ENCODE data around the gene SPTLC2. TPM values are rescaled to one million over a fixed set of nuclear protein-coding genes. Genes with fewer than 3 reads are reported as not detected.
"Not testable (repeated sequence)": the region's sequence is repeated elsewhere in the genome, so short reads cannot be mapped to it uniquely, and the experiment has no call there.

Gene SPTLC2
- total and polyA plus RNA-seq, 8 donors = 32.9 to 44.0 (median 38.3) TPM

DNA sequence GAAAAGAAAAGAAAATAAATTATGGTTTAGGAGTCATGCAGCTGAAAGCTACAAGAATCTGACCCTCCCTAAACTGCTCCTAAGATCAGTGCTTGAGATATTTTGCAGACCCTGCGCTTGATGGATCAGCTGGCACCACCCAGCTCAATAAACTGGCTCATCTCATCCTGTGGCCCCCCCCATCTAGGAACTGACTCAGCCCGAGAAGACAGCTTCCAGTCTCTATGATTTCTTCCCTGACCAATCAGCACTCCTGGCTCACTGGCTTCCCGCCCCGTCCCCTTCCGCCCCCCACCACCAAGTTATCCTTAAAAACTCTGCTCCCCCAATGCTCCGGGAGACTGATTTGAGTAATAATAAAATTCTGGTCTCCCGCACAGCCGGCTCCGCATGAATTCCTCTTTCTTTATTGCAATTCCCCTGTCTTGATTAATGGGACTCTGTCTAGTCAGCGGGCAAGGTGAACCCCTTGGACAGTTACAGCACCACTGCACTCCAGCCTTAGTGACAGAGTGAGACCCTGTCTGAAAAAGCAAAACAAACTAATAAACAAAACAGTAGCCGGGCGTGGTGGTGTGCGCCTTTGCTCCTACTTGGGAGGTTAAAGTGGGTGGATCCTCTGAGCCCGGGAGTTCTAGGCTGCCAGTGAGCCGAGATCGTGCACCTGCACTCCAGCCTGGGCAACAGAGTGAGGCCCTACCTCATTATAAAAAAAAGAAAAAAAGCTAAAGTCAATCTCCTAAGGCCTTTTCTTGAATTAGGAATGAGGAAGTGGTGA, 24.5 kb upstream of the SPTLC2 start:
- H3K4me3 ChIP-seq = peak overlapping the region; percentile 38 to 52
- DNase-seq (no peak), ATAC-seq (peak; percentile 6)
- intact Hi-C loops (cut with DNase I) = no loop called here
- H3K27ac ChIP-seq = peak overlapping the region; percentile 80 to 95
- no peaks in the 10 kb centered on the region for H3K36me3 ChIP-seq
- H3K27me3 ChIP-seq = no peaks in the 10 kb centered on the region
- peaks cover 0 to 20% of the 10 kb centered on the region in 2 donors for H3K4me1 ChIP-seq
- H3K9me3 ChIP-seq = peaks cover 0 to 3% of the 10 kb centered on the region in 2 donors
- TF ChIP-seq, protein P1, sequence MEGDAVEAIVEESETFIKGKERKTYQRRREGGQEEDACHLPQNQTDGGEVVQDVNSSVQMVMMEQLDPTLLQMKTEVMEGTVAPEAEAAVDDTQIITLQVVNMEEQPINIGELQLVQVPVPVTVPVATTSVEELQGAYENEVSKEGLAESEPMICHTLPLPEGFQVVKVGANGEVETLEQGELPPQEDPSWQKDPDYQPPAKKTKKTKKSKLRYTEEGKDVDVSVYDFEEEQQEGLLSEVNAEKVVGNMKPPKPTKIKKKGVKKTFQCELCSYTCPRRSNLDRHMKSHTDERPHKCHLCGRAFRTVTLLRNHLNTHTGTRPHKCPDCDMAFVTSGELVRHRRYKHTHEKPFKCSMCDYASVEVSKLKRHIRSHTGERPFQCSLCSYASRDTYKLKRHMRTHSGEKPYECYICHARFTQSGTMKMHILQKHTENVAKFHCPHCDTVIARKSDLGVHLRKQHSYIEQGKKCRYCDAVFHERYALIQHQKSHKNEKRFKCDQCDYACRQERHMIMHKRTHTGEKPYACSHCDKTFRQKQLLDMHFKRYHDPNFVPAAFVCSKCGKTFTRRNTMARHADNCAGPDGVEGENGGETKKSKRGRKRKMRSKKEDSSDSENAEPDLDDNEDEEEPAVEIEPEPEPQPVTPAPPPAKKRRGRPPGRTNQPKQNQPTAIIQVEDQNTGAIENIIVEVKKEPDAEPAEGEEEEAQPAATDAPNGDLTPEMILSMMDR (IDR thresholded peaks at IDR 0.05) = no peak

DNA sequence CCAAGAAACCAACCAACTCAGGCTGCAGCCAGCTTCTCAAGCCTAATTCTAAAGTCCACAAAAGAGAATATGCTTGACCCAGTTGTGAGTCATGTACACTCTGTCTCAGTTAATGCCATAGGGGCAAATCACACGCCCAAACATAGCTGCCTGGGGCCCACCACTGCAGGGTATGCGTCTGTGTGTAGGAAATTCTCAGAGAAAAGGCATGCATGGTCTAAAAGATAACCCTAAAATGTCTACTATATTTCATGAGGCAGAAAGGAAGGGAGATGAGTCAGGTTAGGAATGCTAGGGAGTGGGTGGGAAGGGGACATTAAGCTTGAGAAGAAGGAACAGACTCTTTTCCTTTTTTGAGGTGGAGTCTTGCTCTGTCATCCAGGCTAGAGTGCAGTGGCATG, 22.3 kb upstream of the SPTLC2 start:
- H3K9me3 ChIP-seq = peaks cover 0 to 9% of the 10 kb centered on the region in 2 donors
- peak overlapping the region in 1 of 2 donors; percentile 45 for H3K27ac ChIP-seq
- TF ChIP-seq, protein P1 (IDR thresholded peaks at IDR 0.05) = no peak
- peaks cover 0 to 20% of the 10 kb centered on the region in 2 donors for H3K4me1 ChIP-seq
- intact Hi-C loops (cut with DNase I) = no loop called here
- DNase-seq = no peak
- H3K36me3 ChIP-seq = no peaks in the 10 kb centered on the region
- no peaks in the 10 kb centered on the region for H3K27me3 ChIP-seq
- ATAC-seq = no peak
- H3K4me3 ChIP-seq = no peak overlapping the region

DNA sequence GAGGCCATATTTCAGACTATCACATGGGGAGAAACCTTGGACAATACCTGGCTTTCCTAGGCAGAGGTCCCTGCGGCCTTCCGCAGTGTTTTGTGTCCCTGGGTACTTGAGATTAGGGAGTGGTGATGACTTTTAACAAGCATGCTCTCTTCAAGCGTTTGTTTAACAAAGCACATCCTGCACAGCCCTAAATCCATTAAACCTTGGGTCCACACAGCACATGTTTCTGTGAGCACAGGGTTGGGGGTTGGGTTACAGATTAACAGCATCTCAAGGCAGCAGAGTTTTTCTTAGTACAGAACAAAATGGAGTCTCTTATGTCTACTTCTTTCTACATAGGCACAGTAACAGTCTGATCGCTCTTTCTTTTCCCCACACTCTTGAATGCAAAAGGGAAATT, 19.4 kb upstream of the SPTLC2 start:
- peaks cover 0 to 12% of the 10 kb centered on the region in 2 donors for H3K9me3 ChIP-seq
- H3K36me3 ChIP-seq; H3K4me1 ChIP-seq; DNase-seq; H3K27me3 ChIP-seq; H3K27ac ChIP-seq; ATAC-seq; H3K4me3 ChIP-seq; intact Hi-C loops (cut with DNase I): not testable (repeated sequence)

DNA sequence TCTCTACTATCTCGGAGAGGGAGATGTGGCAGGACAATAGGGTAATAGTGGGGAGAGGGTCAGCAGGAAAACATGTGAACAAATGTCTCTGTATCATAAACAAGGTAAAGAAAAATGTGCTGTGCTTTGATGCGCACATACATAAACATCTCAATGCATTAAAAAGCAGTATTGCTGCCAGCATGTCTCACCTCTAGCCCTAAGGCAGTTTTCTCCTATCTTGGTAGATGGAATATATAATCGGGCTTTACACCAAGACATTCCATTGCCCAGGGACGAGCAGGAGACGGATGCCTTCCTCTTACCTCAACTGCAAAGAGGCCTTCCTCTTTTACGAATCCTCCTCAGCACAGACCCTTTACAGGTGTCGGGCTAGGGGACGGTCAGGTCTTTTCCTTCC, 19.0 kb upstream of the SPTLC2 start:
- H3K9me3 ChIP-seq = peaks cover 0 to 12% of the 10 kb centered on the region in 2 donors
- H3K27me3 ChIP-seq; H3K4me1 ChIP-seq; intact Hi-C loops (cut with DNase I); H3K4me3 ChIP-seq; H3K36me3 ChIP-seq; H3K27ac ChIP-seq; ATAC-seq; DNase-seq: not testable (repeated sequence)

DNA sequence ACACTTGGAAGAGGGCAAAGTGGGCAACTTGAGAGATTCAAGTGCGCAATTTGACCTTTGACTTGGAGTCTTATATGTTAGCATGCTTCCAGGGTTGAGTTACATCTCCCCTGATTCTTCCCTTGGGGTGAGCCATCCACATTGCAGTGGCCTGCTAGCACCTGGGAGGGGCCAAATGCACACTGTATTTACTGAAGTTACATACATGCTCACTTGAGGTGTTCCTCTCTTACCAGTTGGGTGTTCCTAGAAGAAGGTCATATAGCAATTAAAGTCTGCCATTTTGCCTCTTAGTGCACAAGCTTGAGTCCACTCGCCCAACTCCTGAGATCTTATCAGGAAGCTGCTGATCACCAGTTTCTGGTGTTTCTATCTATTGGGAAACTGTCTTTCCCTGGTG, 13.7 kb upstream of the SPTLC2 start:
- peaks cover 0 to 13% of the 10 kb centered on the region in 2 donors for H3K9me3 ChIP-seq
- H3K4me1 ChIP-seq = no peaks in the 10 kb centered on the region
- intact Hi-C loops (cut with DNase I) = no loop called here
- ATAC-seq = no peak
- H3K4me3 ChIP-seq = no peak overlapping the region
- H3K27me3 ChIP-seq = no peaks in the 10 kb centered on the region
- H3K27ac ChIP-seq = no peak overlapping the region
- no peaks in the 10 kb centered on the region for H3K36me3 ChIP-seq
- TF ChIP-seq, protein P1 (IDR thresholded peaks at IDR 0.05) = no peak
- DNase-seq = no peak

DNA sequence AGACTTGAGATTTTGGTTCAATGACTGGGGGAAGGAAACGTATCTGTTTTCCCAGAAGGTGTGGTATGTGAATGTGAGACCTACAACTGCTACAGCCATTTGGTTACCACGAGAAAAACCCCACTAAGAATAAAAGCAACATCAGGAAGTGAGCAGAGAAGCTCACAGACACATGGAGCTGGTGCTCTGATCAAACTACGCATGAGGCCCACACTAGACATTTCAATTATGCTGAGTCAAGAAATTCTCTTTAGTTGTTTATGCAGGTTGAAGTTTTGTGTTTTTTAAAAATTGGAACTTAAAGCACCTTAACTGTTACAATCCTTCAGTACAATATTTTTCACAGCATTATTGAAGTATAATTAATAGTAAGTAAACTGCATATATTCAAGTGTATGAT, 8.9 kb upstream of the SPTLC2 start:
- Histone ChIP-seq H3K4me1 (no peaks in the 10 kb centered on the region), H3K4me3 (no peak overlapping the region), H3K9me3 (peaks cover 0 to 4% of the 10 kb centered on the region in 2 donors), H3K36me3 (no peaks in the 10 kb centered on the region), H3K27me3 (no peaks in the 10 kb centered on the region), H3K27ac (no peak overlapping the region)
- DNase-seq (no peak), ATAC-seq (no peak)
- TF ChIP-seq, protein P1 (IDR thresholded peaks at IDR 0.05) = no peak
- intact Hi-C loops (cut with DNase I) = no loop called here
